ENCODE measurements around the gene CFAP52. TPM values are rescaled to one million over a fixed set of nuclear protein-coding genes. Genes with fewer than 3 reads are reported as not detected.

CFAP52 gene
- total RNA-seq, 2 experiments from 2014 or later: not detected

DNA sequence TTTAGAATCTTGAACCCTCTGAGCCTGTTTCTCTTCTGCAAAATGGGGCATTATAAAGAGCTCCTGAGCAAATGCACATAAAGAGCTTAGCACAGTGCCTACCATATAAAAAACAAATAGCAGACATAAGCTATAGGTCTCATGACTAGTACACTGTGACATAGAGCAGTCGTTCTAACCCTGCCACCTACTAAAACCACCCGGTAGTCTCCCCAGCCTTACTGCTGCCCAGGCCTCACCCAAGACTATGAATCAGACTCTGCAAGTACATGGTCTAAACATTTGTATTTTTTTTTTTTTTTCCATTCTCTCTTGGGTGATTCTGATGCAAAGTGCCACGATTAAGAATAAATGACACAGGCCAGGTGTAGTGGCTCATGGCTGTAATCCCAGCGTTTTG lies 34.7 kb upstream of the CFAP52 start:
- TF ChIP-seq, protein P1, sequence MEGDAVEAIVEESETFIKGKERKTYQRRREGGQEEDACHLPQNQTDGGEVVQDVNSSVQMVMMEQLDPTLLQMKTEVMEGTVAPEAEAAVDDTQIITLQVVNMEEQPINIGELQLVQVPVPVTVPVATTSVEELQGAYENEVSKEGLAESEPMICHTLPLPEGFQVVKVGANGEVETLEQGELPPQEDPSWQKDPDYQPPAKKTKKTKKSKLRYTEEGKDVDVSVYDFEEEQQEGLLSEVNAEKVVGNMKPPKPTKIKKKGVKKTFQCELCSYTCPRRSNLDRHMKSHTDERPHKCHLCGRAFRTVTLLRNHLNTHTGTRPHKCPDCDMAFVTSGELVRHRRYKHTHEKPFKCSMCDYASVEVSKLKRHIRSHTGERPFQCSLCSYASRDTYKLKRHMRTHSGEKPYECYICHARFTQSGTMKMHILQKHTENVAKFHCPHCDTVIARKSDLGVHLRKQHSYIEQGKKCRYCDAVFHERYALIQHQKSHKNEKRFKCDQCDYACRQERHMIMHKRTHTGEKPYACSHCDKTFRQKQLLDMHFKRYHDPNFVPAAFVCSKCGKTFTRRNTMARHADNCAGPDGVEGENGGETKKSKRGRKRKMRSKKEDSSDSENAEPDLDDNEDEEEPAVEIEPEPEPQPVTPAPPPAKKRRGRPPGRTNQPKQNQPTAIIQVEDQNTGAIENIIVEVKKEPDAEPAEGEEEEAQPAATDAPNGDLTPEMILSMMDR (IDR thresholded peaks at IDR 0.05): no peak
- Mint-ChIP-seq H3K4me1 (ENCODE audit: low read depth) (no peaks in the 10 kb centered on the region), H3K27me3 (no peaks in the 10 kb centered on the region), H3K9me3 (no peaks in the 10 kb centered on the region), H3K4me3 (no peak overlapping the region), H3K36me3 (ENCODE audit: low read depth) (peaks cover 8% of the 10 kb centered on the region), H3K27ac (no peak overlapping the region)
- CTCF ChIA-PET: interaction anchor here (1.0 kb wide), 1 partner anchor 19 kb away, joined by 5 read pairs; no protein-coding TSS in a partner anchor
- intact Hi-C loops (cut with micrococcal nuclease): no loop called here
- ATAC-seq (no peak), DNase-seq (no peak)
- POLR2A ChIA-PET: no interaction called here

DNA sequence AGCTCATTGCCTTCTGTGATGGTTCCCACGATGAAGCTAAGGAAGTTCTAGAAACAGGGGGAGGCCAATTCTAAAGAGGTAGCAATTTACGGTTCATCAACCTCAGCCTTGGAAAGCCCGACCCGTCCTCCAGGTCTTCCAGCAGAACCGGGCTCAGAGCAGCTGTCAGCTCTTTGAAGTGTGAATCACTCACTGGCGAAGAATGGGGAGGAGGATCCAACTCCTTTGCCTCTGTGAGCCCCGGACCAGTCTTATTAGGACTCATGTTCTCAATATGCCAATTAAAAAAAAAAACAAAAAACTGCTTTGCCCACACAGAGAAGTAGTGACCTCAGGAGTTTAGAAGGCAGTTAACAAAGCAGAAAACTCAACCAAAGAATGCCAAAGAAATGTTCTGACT lies 32.2 kb upstream of the CFAP52 start:
- ATAC-seq (no peak), DNase-seq (no peak)
- Mint-ChIP-seq H3K9me3 (no peaks in the 10 kb centered on the region), H3K27me3 (no peaks in the 10 kb centered on the region), H3K4me3 (no peak overlapping the region), H3K27ac (no peak overlapping the region), H3K36me3 (ENCODE audit: low read depth) (peaks cover 8% of the 10 kb centered on the region), H3K4me1 (ENCODE audit: low read depth) (no peaks in the 10 kb centered on the region)
- CTCF ChIA-PET: interaction anchor here (1.0 kb wide), 1 partner anchor 12 kb away, joined by 3 read pairs; no protein-coding TSS in a partner anchor
- TF ChIP-seq, protein P1 (IDR thresholded peaks at IDR 0.05): no peak
- intact Hi-C loops (cut with micrococcal nuclease): no loop called here
- POLR2A ChIA-PET: no interaction called here

DNA sequence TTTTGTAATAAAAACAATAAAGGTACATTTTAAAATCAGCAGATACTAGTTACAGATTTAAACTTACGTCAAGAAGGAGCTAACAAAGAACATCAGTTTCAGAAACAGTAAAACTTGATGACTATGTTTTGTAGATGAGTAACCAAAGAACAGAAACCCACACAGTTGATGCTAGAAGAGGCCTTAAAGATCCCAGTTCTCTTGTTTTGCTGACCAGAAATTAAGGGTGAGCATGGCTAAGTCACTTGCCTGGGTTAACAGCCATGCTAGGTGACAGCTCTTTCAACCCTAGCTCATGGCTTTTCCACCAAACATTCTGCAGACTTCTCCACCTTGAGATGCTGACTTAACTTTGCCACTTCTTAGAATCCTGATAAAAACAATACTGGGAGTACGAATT lies 27.2 kb upstream of the CFAP52 start:
- Mint-ChIP-seq H3K27ac (no peak overlapping the region), H3K9me3 (no peaks in the 10 kb centered on the region), H3K36me3 (ENCODE audit: low read depth) (peaks cover 14% of the 10 kb centered on the region), H3K4me1 (ENCODE audit: low read depth) (no peaks in the 10 kb centered on the region), H3K4me3 (no peak overlapping the region), H3K27me3 (no peaks in the 10 kb centered on the region)
- TF ChIP-seq, protein P1 (IDR thresholded peaks at IDR 0.05): no peak
- peak; percentile 27 for ATAC-seq
- CTCF ChIA-PET: interaction anchor here (1.1 to 1.3 kb wide), 2 partner anchors 16 to 26 kb away, joined by 3 read pairs; partner anchors contain the start of gene STX8
- POLR2A ChIA-PET: no interaction called here
- intact Hi-C loops (cut with micrococcal nuclease): no loop called here
- DNase-seq: no peak

DNA sequence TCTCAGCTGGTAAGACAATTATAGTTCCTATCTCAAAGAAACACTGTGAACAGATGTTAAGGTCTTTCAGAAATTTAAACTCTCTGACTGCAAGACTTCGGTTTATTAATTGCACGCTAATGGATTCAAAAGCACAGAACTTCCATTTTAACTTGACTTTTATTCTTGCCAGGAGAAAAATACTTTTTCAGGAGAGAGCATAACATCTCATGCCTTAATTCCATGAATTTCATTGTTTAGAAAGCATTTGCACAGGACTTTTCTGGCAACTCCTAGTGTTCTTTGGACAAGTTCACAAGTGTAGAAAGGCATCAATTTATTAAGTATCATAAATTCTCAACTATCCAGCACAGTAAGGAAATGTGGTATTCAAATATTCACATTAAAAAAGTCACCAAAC lies 23.3 kb upstream of the CFAP52 start:
- Mint-ChIP-seq H3K27me3 (no peaks in the 10 kb centered on the region), H3K36me3 (ENCODE audit: low read depth) (peaks cover 8% of the 10 kb centered on the region), H3K4me3 (no peak overlapping the region), H3K4me1 (ENCODE audit: low read depth) (no peaks in the 10 kb centered on the region), H3K27ac (no peak overlapping the region), H3K9me3 (no peaks in the 10 kb centered on the region)
- TF ChIP-seq, protein P1 (IDR thresholded peaks at IDR 0.05): no peak
- CTCF ChIA-PET: interaction anchor here (1.6 to 2.5 kb wide), 2 partner anchors 25 to 556 kb away, joined by 5 to 8 read pairs; no protein-coding TSS in a partner anchor
- no peak for ATAC-seq
- intact Hi-C loops (cut with micrococcal nuclease): no loop called here
- DNase-seq: no peak
- POLR2A ChIA-PET: no interaction called here

DNA sequence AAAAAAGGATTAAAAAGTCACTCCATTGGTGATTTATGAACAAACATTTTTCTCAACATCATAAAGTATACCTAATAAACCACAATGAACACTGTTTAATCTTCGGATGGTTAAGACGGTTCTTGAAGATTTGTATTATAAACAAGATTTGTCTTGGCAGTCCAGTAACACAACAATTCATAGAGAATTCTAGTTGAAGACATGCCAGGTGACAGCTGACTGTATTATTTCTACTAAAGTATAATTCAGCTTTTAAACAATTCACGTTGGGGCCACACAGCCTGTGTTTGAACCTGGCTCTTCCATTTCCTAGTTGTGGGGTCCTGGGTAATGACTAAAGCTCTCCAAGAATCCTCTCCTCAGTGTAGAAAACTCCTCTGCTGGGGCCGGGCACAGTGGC lies 22.8 kb upstream of the CFAP52 start:
- TF ChIP-seq, protein P1 (IDR thresholded peaks at IDR 0.05): no peak
- ATAC-seq: no peak
- H3K9me3 Mint-ChIP-seq: no peaks in the 10 kb centered on the region
- DNase-seq: no peak
- no peak overlapping the region for H3K27ac Mint-ChIP-seq
- H3K27me3 Mint-ChIP-seq: no peaks in the 10 kb centered on the region
- peaks cover 8% of the 10 kb centered on the region for H3K36me3 Mint-ChIP-seq (ENCODE audit: low read depth)
- H3K4me1 Mint-ChIP-seq (ENCODE audit: low read depth): no peaks in the 10 kb centered on the region
- ChIA-PET POLR2A (no interaction called here), CTCF (interaction anchor here (1.6 to 2.5 kb wide), 2 partner anchors 24 to 556 kb away, joined by 5 to 8 read pairs; no protein-coding TSS in a partner anchor)
- intact Hi-C loops (cut with micrococcal nuclease): no loop called here
- H3K4me3 Mint-ChIP-seq: no peak overlapping the region
